Measurements from ENCODE around the gene DTD1.
A peak's percentile ranks its signal among the peaks of the same experiment; 100 is the strongest.

Gene DTD1

GRCh38 chr20:18621004-18621403 lies 33.1 kb downstream of the DTD1 start:
- DNase-seq = no peak

DNA sequence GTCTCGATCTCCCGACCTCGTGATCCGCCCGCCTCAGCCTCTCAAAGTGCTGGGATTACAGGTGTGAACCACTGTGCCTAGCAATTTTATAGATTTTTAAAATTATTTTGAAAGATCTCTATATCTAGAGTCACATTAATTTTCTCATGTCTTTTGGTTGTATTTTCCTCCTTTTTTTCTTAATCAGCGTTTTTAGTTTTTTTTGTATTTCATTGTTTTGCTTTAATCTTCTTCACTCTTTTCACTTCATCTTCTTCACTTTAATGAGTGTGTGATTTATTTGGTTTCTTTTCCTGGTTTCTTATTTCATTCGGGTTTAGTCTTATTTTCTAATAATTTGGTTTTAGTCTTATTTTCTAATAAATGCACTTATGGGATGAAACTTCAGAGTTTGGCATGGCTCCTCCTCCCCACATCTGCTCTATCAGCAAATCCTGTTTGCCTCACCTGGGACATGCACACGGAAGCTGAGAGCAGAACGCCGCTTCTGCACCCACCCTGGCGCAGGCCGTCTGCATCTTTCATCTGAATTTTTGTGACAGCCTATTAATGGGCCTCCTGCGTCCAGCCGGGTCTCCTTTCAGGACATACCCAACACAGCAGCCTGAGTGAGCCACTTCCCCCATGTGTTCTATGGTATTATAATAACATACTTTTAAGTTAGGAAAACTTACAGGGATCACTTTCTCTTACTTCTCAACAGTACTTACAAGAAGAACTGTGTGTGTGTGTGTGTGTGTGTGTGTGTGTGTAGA lies 35.5 kb downstream of the DTD1 start:
- DNase-seq = no peak

- no peak for DNase-seq
Observed at GRCh38 chr20:18624948-18625347, 37.1 kb downstream of the DTD1 start.

- DNase-seq = no peak
Observed at GRCh38 chr20:18625907-18626655, 38.2 kb downstream of the DTD1 start.

- no peak for DNase-seq
Observed at GRCh38 chr20:18628330-18628920, 40.6 kb downstream of the DTD1 start.

GRCh38 chr20:18632196-18632789 lies 44.4 kb downstream of the DTD1 start:
- peak; percentile 19 for DNase-seq

GRCh38 chr20:18633411-18633810 lies 45.6 kb downstream of the DTD1 start:
- no peak for DNase-seq

DNA sequence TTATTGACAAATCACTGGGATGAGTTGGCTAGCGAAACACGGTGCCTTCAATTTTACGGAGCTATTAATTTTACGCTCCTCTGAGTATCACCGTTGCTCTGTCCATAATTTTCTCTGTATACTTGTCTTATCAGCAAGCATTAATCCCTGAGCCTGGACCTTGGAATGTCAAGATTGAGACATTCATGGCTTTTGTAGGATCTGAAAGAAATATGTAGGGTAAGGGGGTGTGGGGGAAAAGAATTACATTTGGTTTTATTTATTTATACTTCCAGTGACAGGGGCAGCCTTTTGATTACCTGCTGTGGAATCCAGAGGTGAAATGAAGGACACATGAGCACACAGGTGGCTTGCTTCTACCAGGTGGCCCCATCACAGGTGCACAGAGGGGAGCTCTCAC lies 46.6 kb downstream of the DTD1 start:
- no peak for DNase-seq

GRCh38 chr20:18635380-18635779 lies 47.5 kb downstream of the DTD1 start:
- DNase-seq = no peak

DNA sequence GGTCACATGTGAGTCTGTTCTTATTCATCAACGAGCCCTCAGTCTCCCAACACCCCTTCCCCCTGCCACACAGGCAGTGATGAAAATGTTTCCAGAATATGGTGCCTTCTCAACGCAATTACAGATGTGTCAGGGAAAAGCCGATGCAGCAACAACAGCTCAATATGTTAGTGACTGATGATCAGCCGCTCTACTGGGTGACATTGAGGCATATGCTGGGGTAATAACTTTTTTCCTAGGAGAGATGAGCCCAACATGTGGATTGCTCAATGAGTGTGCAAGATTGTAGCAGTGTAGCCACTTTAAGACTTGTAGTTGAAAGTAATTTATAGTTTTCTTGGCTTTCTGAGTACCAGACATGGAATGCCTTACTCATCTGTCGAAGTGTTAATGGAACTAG lies 49.4 kb downstream of the DTD1 start:
- no peak for DNase-seq

GRCh38 chr20:18638768-18639167 lies 50.9 kb downstream of the DTD1 start:
- DNase-seq = no peak

DNA sequence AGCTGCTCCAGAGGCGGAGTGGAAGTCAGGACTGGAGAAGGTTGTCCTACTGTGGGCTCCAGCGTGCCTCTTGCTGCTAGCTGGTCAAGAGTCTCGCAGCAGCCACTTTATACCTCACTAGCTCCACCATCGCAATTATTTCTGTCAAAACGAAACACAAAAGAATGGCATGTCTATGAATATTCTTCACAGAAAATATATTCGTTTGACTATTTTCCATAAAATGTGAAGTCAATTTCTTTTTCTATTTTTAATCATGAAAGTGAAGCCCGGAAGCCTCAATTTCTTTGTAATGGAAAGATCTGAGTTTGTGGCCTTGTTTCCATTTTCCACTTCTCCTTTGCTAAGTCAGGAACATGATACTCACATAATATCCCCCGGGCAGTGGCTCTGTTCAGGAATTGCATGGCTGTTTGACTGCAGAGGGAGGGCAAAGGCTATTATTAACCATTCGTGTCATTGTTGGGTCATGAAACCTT lies 51.7 kb downstream of the DTD1 start:
- no peak for DNase-seq

GRCh38 chr20:18645196-18645745 lies 57.4 kb downstream of the DTD1 start:
- DNase-seq = no peak

DNA sequence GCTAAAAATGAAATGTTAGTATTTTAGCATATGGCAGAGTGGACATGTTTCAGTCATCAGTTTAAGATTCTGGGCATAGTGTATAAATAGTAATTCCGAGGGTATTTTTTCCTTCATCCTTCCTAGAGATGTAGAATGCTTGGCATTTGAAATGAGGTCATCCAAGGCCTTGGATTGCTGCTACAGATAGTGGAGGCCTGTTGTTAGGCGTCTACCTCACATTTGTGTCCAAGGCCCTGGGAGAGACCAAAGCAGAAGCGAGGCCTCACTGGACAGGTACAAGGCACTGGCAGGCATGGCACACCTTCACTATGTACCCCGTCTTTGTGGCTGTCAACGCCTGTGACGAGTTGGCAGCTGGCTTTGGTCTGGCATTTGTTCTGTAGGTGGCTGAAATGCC lies 58.0 kb downstream of the DTD1 start:
- DNase-seq = no peak

DNA sequence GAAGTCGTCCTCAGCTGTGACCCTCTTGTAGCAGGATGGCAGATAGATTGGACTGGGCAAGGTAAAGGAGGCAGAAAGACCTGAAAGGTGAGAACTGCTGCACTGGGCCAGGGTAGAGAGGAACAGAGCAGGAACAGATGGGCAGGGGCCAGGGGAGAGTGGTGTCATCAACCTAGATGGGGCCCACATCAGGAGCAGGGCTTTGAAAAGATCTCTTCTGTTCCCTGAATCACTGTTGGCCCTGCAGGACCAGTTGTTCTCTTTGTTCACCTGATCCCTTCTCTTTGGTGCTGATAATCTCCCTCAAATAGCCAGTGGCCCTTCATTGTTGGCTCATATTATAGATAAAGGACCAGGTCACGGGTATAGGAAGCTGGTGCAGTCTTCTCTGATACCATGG lies 59.9 kb downstream of the DTD1 start:
- no peak for DNase-seq

GRCh38 chr20:18650224-18650623 lies 62.4 kb downstream of the DTD1 start:
- no peak for DNase-seq

DNA sequence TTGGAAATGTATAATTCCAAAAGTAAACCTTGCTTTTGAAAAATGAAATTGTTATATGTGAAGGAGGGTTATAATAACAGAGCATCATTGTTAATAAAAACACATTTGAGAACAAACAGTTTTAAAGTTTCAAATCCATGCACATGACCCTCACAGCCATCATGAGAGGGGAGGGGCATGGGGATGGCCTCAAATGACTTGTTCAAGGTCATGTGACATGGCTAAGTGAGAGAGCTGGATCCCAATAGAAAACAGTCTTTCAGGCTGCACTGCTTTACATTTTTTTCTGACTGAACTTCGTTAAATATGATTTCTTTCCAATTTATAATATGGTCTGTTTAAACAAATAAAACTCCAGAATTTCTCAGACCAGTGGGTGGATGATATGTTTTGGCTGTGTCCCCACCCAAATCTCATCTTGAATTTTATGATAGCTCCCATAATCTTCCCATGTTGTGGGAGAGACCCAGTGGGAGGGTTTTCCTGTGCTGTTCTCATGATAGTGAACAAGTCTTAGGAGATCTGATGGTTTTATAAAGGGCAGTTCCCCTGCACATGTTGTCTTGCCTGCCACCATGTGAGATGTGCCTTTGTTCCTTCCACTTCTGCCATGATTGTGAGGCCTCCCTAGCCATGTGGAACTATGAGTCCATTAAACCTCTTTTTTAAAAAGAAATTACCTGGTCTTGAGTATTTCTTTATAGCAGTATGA lies 66.0 kb downstream of the DTD1 start:
- DNase-seq = no peak

GRCh38 chr20:18654448-18654773 lies 66.6 kb downstream of the DTD1 start:
- no peak for DNase-seq

- DNase-seq = no peak
Observed at GRCh38 chr20:18657575-18657974, 69.7 kb downstream of the DTD1 start.

GRCh38 chr20:18662279-18663040 lies 74.6 kb downstream of the DTD1 start:
- DNase-seq = no peak

DNA sequence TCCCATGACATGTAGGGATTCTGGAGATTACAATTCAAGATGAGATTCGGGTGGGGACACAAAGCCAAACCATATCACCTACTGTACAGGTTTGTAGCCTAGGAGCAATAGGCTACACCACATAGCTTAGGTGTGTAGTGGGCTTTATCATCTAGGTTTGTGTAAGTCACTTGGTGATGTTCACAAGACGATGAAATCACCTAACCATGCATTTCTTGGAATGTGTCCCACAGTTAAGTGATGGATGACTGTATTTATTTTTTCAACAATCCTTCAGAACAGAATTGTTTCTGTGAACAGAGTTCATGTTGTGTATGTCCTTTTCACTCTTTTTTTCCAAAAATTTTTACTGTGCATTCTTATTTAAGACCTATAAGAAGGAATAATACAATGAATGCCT lies 76.1 kb downstream of the DTD1 start:
- DNase-seq = no peak

DNA sequence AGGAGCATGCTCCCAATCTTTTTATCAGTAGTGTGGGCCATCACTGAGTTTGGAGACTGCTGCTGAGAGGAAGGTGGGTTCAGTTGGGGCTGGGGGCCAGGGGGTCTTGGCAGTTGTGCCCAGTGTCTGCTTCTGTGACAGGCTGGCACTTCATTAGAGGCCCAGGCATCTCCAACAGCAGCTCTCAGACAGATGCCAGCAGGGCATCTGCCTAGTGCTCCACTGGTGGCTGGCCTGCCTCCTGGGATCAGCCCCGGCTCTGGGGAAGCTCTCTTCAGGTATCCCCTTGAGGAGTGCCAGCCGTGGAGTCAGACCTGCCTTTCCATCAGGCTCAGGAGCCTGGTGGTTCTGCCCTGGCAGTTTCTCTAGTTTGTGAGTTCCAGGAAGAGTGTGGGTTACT lies 77.3 kb downstream of the DTD1 start:
- DNase-seq = no peak

Measured in NCI-H1048 (cell line).